Vagina (tissue), 2 donors: ENCODE data around the gene TNS4.

ENCODE experiments used
- CTCF ChIP-seq, 3 experiments: fragments of 450-650 bp in 2 of 3; fragments of 200-600 bp in 1 of 3; sonication (generic) in 1 of 3; IDR thresholded peaks; one replicate each; pipeline ENCODE4 v1.5.1; 2017 to 2019; ENCODE audit warnings: antibody characterized with exemption in 3 of 3, mild to moderate bottlenecking in 2 of 3, moderate library complexity in 2 of 3
- POLR2A ChIP-seq, 2 donors: fragments of 450-650 bp; IDR thresholded peaks; one replicate each; pipeline ENCODE4 v1.6.1; 2017; ENCODE audit warnings: antibody characterized with exemption in 2 of 2, mild to moderate bottlenecking in 2 of 2, moderate library complexity in 2 of 2

GRCh38 chr17:40520991-40521453 is 19.6 kb upstream of the TNS4 start:
- no peak for TF ChIP-seq CTCF (IDR thresholded peaks at IDR 0.05)
- TF ChIP-seq POLR2A (IDR thresholded peaks at IDR 0.05): no peak
